Tibial nerve (tissue), 4 donors: ENCODE measurements around the gene LARP6.
"Not testable (repeated sequence)": the region's sequence is repeated elsewhere in the genome, so short reads cannot be mapped to it uniquely, and the experiment has no call there.

ENCODE experiments used
- EP300 ChIP-seq, 2 donors: sonication (generic); formaldehyde crosslinking; IDR thresholded peaks; one replicate each; pipeline ENCODE4 v1.6.1; 2017; ENCODE audit warnings: antibody characterized with exemption in 2 of 2, mild to moderate bottlenecking in 1 of 2
- POLR2A ChIP-seq, 2 donors: fragments of 450-650 bp; IDR thresholded peaks; one replicate each; pipeline ENCODE4 v1.6.1; 2017; ENCODE audit warnings: antibody characterized with exemption in 2 of 2, mild to moderate bottlenecking in 2 of 2, moderate library complexity in 2 of 2
- TF ChIP-seq, protein P1 (sequence below), 5 experiments: fragments of 200-600 bp in 3 of 5; fragments of 450-650 bp in 2 of 5; sonication (generic) in 3 of 5; IDR thresholded peaks; one replicate each; pipeline ENCODE4 v1.5.1; 2016 to 2019; ENCODE audit warnings: antibody characterized with exemption in 5 of 5, mild to moderate bottlenecking in 3 of 5, moderate library complexity in 2 of 5

DNA sequence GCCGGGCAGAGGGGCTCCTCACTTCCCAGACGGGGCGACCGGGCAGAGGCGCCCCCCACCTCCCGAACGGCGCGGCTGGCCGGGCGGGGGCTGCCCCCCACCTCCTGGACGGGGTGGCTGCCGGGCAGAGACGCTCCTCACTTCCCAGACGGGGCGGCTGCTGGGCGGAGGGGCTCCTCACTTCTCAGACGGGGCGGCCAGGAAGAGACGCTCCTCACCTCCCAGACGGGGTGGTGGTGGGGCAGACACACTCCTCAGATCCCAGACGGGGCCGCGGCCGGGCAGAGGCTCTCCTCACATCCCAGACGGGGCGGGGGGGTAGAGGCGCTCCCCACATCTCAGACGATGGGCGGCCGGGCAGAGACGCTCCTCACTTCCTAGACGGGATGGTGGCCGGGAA is 17.5 kb upstream of the LARP6 start:
- TF ChIP-seq, protein P1, sequence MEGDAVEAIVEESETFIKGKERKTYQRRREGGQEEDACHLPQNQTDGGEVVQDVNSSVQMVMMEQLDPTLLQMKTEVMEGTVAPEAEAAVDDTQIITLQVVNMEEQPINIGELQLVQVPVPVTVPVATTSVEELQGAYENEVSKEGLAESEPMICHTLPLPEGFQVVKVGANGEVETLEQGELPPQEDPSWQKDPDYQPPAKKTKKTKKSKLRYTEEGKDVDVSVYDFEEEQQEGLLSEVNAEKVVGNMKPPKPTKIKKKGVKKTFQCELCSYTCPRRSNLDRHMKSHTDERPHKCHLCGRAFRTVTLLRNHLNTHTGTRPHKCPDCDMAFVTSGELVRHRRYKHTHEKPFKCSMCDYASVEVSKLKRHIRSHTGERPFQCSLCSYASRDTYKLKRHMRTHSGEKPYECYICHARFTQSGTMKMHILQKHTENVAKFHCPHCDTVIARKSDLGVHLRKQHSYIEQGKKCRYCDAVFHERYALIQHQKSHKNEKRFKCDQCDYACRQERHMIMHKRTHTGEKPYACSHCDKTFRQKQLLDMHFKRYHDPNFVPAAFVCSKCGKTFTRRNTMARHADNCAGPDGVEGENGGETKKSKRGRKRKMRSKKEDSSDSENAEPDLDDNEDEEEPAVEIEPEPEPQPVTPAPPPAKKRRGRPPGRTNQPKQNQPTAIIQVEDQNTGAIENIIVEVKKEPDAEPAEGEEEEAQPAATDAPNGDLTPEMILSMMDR (IDR thresholded peaks at IDR 0.05) = not testable (repeated sequence)
- not testable (repeated sequence) for TF ChIP-seq EP300, POLR2A (IDR thresholded peaks at IDR 0.05)
